Fibroblast of villous mesenchyme (primary cell): ENCODE results near the gene CORO1C. TPM values are rescaled to one million over a fixed set of nuclear protein-coding genes. Genes with fewer than 3 reads are reported as not detected.

Source experiments
- DNase-seq: peaks from one replicate; pipeline ENCODE4 v3.0.0-alpha.2; 2010; ENCODE audit warnings: low read depth
- H3K4me3 ChIP-seq: 2 replicates; pipeline ENCODE4 v1.5.1; 2011; ENCODE audit warnings: low read depth, mild to moderate bottlenecking, low read length
- total RNA-seq: library from RNA; depleted of rRNA; stranded (reverse); fragments of >200 nt; gene quantifications from 2 replicates; pipeline ENCODE4 v1.2.3, GENCODE V29; 2012
- TF ChIP-seq, protein P1 (sequence below): IDR thresholded peaks from 2 replicates; pipeline ENCODE4 v1.5.1; 2012; ENCODE audit warnings: low read depth, mild to moderate bottlenecking, low read length; ENCODE audit not compliant: insufficient read depth

The CORO1C gene
- total RNA-seq, 1 donor, result 433 TPM

- TF ChIP-seq, protein P1, sequence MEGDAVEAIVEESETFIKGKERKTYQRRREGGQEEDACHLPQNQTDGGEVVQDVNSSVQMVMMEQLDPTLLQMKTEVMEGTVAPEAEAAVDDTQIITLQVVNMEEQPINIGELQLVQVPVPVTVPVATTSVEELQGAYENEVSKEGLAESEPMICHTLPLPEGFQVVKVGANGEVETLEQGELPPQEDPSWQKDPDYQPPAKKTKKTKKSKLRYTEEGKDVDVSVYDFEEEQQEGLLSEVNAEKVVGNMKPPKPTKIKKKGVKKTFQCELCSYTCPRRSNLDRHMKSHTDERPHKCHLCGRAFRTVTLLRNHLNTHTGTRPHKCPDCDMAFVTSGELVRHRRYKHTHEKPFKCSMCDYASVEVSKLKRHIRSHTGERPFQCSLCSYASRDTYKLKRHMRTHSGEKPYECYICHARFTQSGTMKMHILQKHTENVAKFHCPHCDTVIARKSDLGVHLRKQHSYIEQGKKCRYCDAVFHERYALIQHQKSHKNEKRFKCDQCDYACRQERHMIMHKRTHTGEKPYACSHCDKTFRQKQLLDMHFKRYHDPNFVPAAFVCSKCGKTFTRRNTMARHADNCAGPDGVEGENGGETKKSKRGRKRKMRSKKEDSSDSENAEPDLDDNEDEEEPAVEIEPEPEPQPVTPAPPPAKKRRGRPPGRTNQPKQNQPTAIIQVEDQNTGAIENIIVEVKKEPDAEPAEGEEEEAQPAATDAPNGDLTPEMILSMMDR, result no peak
- DNase-seq, result peak; percentile 75
- H3K4me3 ChIP-seq, result peak overlapping the region; percentile 91
Observed at GRCh38 chr12:108730365-108731104, 783 bp downstream of the CORO1C start.

GRCh38 chr12:108729612-108730364 is 1.5 kb downstream of the CORO1C start:
- H3K4me3 ChIP-seq, result peak overlapping the region; percentile 91
- TF ChIP-seq, protein P1, result no peak
- peak; percentile 59 for DNase-seq

GRCh38 chr12:108728820-108729611 is 2.3 kb downstream of the CORO1C start:
- TF ChIP-seq, protein P1, result no peak
- no peak for DNase-seq
- peak overlapping the region; percentile 91 for H3K4me3 ChIP-seq

- DNase-seq, result no peak
- H3K4me3 ChIP-seq, result peak overlapping the region; percentile 91
- TF ChIP-seq, protein P1, result no peak
Observed at GRCh38 chr12:108727868-108728735, 3.2 kb downstream of the CORO1C start.

DNA sequence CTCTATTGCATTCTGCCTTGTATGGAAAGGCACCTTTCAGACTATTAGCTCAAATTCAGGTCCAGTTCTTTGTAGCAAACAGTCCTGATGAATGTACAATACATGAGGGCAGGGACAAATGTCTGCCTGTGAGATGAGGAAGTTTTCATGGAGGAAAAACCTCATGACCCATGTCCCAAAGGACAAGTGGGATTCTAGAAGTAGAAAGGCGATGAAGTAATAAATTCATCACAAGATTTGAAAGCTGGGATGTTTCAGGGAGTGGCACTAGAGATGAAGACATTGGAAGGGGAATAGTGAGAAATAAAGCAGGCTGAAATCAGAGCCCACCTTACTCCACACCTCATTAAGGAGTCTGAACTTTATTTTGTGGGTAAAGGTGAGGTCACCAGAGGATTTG is 4.2 kb downstream of the CORO1C start:
- no peak overlapping the region for H3K4me3 ChIP-seq
- TF ChIP-seq, protein P1, result no peak
- no peak for DNase-seq

GRCh38 chr12:108724890-108725151 is 6.5 kb downstream of the CORO1C start:
- H3K4me3 ChIP-seq, result no peak overlapping the region
- TF ChIP-seq, protein P1, result no peak
- DNase-seq, result no peak
